Left ventricle myocardium superior (tissue), 1 donor: ENCODE results near the gene ANK2. TPM values are rescaled to one million over a fixed set of nuclear protein-coding genes. Genes with fewer than 3 reads are reported as not detected.
A peak's percentile ranks its signal among the peaks of the same experiment; 100 is the strongest.

Experiments
- ATAC-seq: fragments of 200-7000 bp; cut with Tn5 transposase; one replicate; pipeline ENCODE4 v1.9.1; 2020; ENCODE audit warnings: mild to moderate bottlenecking, moderate library complexity
- DNase-seq: peaks from one replicate; pipeline ENCODE4 v3.0.0-alpha.2; 2020
- intact Hi-C: fragments of 100-400 bp; cut with micrococcal nuclease; formaldehyde crosslinking; loops from one replicate; pipeline ENCODE4 v1.11.0; 2022
- long read RNA-seq: library from polyadenylated mRNA; unstranded; transcript quantifications from one replicate; pipeline ENCODE4 v2.0.0, GENCODE V29; 2021
- total RNA-seq: library from RNA; stranded (reverse); fragmentation: NEBNext Ultra II Directional; extraction: Animal tissue kit (Norgen Biotek cat#: 25700); gene quantifications from one replicate; pipeline ENCODE4 v1.2.1, GENCODE V29; 2021
- donor health status: DM: no; HTN: yes; CAD: no; lungs with severe emphysema.

Gene ANK2
- 350 TPM for total RNA-seq
- long read RNA-seq, partial matches to known transcripts, result 40 of 167 reads
- long read RNA-seq, other reads (novel, unspliced or antisense), result 127 of 167 reads

GRCh38 chr4:113049421-113050370 lies at the start of gene ANK2:
Gene ANK2, plus strand, starts transcription at chr4:113049653. Its CDS starts 76 bp downstream, at chr4:113049729.
- intact Hi-C loops, result no loop called here
- ATAC-seq (no peak), DNase-seq (no peak)

DNA sequence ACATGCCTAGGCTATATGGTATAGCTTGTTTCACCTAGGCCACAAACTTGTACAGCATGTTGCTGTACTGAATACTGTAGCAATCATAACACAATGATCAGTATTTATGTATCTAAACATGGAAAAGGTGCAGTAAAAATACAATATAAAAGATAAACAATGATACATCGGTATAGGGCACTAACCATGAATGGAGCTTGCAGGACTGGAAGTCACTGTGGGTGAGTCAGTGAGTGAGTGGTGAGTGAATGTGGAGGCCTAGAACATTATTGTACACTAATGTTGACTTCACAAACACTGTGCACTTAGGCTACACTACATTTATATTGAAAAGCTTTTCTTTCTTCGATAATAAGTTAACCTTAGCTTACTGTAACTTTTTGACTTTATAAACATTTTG lies 45.6 kb upstream of the ANK2 start:
- DNase-seq (no peak), ATAC-seq (no peak)
- intact Hi-C loops, result no loop called here

- ATAC-seq, result no peak
Observed at GRCh38 chr4:113004655-113005054, 44.8 kb upstream of the ANK2 start.

GRCh38 chr4:113006632-113007031 lies 42.8 kb upstream of the ANK2 start:
- no peak for ATAC-seq
- intact Hi-C loops, result no loop called here
- DNase-seq, result no peak

More at GRCh38 chr4:113004655-113005054, 44.8 kb upstream of the ANK2 start:
- intact Hi-C loops, result no loop called here
- no peak for DNase-seq

DNA sequence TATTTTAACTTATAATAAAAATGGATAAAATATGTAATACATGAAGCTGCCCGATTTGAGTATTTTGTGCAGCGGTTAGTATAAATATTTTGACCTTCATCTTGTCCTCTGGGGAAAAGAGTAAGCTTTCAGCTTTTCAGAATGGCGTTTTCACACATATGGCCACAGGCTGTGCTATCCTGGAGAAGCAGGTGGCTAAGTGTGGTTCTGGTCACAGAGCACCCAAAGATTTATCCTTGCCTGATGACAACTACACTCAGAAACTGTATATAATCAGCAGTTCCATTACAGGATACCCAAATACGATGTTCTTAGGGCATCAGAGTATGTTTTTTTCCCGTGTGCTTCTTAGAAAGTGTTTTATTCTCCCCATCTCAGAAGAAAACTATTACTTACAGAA lies 42.3 kb upstream of the ANK2 start:
- no peak for ATAC-seq
- intact Hi-C loops, result no loop called here
- no peak for DNase-seq

- ATAC-seq (no peak), DNase-seq (no peak)
- intact Hi-C loops, result no loop called here
Observed at GRCh38 chr4:113008135-113008534, 41.3 kb upstream of the ANK2 start.

- no peak for ATAC-seq
- intact Hi-C loops, result no loop called here
- no peak for DNase-seq
Observed at GRCh38 chr4:113008716-113009115, 40.7 kb upstream of the ANK2 start.

GRCh38 chr4:113009461-113009860 lies 40.0 kb upstream of the ANK2 start:
- DNase-seq (no peak), ATAC-seq (no peak)
- intact Hi-C loops, result no loop called here

GRCh38 chr4:113012122-113012725 lies 37.2 kb upstream of the ANK2 start:
- ATAC-seq (no peak), DNase-seq (no peak)
- intact Hi-C loops, result no loop called here

DNA sequence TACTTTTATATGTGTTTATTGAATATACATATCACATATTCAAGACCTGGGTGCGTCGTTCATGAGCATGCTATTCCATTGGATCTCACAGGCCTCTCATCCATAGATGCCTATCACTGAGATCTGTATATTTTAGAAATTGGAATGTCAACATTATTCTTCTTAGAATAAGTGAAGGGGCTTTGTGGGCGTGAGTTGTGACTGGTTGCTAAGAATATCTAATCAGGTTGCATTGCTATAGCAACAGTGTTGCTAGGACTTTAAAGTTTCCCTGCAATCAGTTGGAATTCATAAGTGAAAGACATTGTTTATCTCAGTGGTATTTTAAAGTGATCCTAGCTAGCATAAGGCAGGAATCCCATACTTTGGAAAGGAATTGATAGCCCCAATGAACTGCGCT lies 36.7 kb upstream of the ANK2 start:
- ATAC-seq (no peak), DNase-seq (no peak)
- intact Hi-C loops, result no loop called here

DNA sequence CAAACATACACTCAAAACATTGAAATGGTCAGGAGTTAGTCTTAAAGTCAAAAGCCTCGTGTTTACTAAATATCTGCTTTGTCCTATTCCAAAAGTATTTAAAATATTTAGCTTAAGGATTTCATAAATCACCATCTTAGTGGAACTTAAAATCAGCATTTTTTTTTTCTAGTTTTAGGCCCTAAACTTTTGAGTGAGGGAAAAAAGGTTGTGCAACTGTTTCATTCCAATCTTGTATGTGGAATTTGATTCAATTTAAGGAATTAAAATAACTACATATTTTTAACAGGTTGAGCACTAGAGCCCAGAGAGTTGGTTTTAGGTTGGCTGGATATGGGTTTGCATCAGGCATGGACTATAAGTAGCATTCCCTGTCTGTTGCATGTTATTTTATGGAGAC lies 35.7 kb upstream of the ANK2 start:
- ATAC-seq, result no peak
- intact Hi-C loops, result no loop called here
- DNase-seq, result no peak

DNA sequence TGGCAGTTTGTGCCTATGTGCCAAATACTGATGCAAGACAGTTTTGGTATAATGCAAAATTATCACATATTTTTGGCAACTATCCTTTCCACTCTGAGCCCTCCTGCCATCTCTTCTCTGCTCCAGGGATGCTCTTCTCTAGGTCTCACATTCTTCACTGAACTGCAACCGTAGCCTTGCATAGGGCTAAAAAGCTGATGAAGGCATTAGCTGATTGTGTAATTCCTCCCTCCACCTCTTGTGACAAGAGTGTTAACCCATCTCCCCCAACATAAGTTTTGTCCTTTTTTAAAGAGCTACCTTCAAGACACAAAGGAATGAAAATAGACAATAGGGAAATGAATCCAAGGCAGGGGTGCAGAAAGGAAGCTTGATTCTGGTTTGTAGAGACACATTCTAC lies 33.1 kb upstream of the ANK2 start:
- no peak for DNase-seq
- intact Hi-C loops, result no loop called here
- no peak for ATAC-seq

GRCh38 chr4:113020966-113021365 lies 28.5 kb upstream of the ANK2 start:
- intact Hi-C loops, result no loop called here
- ATAC-seq (no peak), DNase-seq (no peak)

DNA sequence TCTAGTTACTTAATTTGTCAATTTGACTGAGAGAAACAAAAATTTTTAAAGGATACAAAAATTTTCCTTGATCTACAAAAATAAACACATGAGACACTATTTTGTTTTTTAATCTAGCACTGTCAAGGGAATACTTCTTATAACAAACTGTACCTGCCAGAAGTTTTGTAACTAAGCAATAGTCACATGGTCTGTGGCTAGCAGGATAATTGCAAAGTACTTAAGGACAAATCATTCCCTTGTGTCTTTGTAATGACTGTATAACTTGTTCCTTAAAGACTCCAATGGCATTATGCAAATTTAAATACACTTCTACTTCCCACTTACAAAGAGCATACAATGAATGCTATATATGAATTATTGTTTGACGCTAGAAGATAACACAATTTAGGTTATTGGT lies 25.1 kb upstream of the ANK2 start:
- ATAC-seq (peak; percentile 18), DNase-seq (no peak)
- intact Hi-C loops, result no loop called here

DNA sequence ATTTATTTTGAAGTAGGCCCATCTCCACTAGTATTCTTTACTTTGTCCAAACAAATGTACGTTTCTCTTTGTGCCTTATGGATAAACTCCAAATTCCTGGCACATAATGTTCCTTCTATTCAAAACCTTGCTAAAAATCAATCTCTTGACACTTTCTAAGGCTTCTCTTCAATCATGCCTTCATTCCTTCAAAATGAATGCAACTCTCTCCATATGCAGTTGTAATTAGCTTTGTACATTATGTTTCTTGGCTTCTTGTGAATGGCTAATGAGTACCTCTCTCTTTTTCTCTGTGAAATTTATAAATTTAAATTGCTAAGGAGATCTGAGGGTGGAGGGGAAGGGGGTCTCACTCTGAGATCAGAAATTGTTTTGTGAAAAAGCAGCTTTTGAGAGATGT lies 24.0 kb upstream of the ANK2 start:
- no peak for ATAC-seq
- intact Hi-C loops, result no loop called here
- DNase-seq, result no peak

DNA sequence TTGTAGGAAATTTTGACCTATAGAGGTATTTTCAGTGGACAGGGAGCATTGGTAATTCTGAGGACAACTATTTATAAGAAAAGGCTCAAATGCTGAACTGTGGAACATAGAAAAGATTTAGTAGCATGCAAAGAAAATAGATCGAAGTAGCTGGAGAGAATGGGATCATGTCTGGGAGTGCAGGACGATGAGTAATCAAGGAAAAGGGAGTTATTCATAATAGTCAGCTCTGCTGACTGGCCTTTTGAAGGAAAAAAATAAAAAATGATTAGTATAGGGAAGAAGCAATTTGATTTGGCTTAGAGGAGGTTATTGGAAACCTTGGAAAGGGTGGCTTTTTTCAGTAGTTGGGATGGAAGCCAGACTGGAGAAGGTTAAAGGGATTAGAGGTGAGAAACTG lies 22.9 kb upstream of the ANK2 start:
- ATAC-seq (no peak), DNase-seq (no peak)
- intact Hi-C loops, result no loop called here

DNA sequence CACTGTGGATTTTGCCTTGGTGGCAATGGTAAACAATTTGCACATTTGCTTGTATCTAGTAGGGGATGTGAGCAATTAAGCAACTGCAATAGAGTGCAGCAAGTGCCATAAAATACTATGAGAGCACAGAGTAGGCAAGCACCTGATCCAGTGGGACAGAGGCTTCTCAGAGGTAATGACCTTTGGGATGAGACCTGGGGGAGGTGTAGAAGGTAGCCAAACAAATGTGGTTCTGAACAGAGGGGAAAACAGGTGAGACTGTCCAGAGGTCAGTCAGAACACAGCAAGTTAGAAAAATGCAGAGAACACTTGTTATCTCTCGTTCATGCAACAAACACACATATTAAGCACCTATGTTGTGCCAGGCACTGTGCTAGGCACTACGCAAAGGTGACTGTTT lies 21.4 kb upstream of the ANK2 start:
- ATAC-seq, result no peak
- intact Hi-C loops, result no loop called here
- DNase-seq, result no peak

- intact Hi-C loops, result no loop called here
- no peak for ATAC-seq
- no peak for DNase-seq
Observed at GRCh38 chr4:113031212-113031611, 18.2 kb upstream of the ANK2 start.

GRCh38 chr4:113040793-113041192 lies 8.7 kb upstream of the ANK2 start:
- no peak for DNase-seq
- no peak for ATAC-seq
- intact Hi-C loops, result no loop called here

GRCh38 chr4:113042502-113042901 lies 7.0 kb upstream of the ANK2 start:
- ATAC-seq (no peak), DNase-seq (no peak)
- intact Hi-C loops, result no loop called here

DNA sequence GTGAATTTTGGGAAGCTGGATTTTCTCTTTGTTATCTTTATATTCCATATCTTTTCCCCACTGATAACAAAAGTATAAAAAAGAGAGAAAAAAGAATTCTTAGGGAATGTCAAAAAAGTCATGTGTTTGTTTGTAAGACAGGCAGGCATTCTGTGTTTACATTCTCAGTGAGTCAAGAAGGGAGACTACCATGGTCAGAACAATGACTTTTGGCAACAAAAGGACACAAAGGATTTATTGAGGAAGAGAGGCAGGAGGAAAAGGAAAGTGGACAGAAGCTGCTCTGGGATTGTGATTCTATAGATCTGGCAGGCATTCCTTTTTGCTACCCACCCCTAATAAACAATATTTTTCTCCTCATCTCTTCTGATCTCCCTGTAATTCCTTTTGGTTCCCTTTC lies 5.9 kb upstream of the ANK2 start:
- intact Hi-C loops, result no loop called here
- ATAC-seq, result no peak
- DNase-seq, result no peak
